OCI-LY7 (cell line): ENCODE data around the gene TMEM217.

ENCODE experiments used
- CTCF ChIP-seq: fragments of 200-600 bp; sonication (generic); conservative IDR thresholded peaks from 2 replicates; pipeline ENCODE4 v1.5.1; 2014; ENCODE audit warnings: mild to moderate bottlenecking, antibody characterized with exemption, low read length, moderate library complexity, mixed read lengths
- EZH2phosphoT487 ChIP-seq: fragments of 200-600 bp; sonication (generic); IDR thresholded peaks from 2 replicates; pipeline ENCODE4 v1.6.1; 2018; ENCODE audit warnings: low read depth, borderline replicate concordance, mild to moderate bottlenecking, mixed run types, antibody characterized with exemption, low read length, moderate library complexity, mixed read lengths

GRCh38 chr6:37162740-37163139 is 95.2 kb downstream of the TMEM217 start:
- TF ChIP-seq CTCF (no peak), EZH2phosphoT487 (no peak)
